Measurements from ENCODE around the gene OR52E1. TPM values are rescaled to one million over a fixed set of nuclear protein-coding genes. Genes with fewer than 3 reads are reported as not detected.

Gene OR52E1
- total and polyA plus RNA-seq, 4 donors, result not detected

DNA sequence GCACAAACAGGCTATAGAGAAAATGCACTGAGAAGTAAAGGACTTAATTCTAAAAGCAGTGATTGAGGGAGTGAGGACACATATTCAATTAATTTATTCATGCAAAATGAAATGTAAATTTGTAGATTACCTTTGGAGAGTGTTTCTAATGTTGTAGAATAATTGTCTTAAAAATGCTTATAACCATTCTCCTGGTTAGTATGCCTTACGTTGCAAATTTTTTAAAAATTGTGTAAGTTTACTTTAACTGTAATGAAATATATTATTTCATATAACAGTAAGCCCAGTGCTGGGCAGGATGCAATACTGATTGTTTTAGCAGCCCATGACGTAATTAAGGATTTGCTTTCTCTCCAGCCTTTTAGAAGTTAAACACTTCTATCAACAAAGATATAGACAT lies 26.6 kb downstream of the OR52E1 start:
- peaks cover 0 to 5% (median 4%) of the 10 kb centered on the region in 4 donors for H3K27me3 ChIP-seq (ENCODE audit: control insufficient read depth in 4 of 4, insufficient read depth in 4 of 4, low read length in 3 of 4)
- H3K27ac ChIP-seq (ENCODE audit: low read depth in 1 of 2, low read length in 2 of 2), result no peak overlapping the region
- H3K4me1 ChIP-seq (ENCODE audit: control insufficient read depth in 4 of 4, insufficient read depth in 4 of 4, low read length in 3 of 4), result no peaks in the 10 kb centered on the region
- H3K36me3 ChIP-seq (ENCODE audit: control insufficient read depth in 4 of 4, insufficient read depth in 3 of 4, low read depth in 1 of 4, low read length in 3 of 4), result no peaks in the 10 kb centered on the region
- TF ChIP-seq RXRA (IDR thresholded peaks at IDR 0.05) (no peak), YY1 (IDR thresholded peaks at IDR 0.05) (no peak), RAD21 (IDR thresholded peaks at IDR 0.05) (no peak), FOXA2 (IDR thresholded peaks at IDR 0.05) (no peak), HNF4A (conservative IDR thresholded peaks at IDR 0.05) (no peak), HNF4G (IDR thresholded peaks at IDR 0.05) (no peak), NR2F2 (IDR thresholded peaks at IDR 0.05) (no peak), SP1 (IDR thresholded peaks at IDR 0.05) (no peak)
- TF ChIP-seq, protein P1, sequence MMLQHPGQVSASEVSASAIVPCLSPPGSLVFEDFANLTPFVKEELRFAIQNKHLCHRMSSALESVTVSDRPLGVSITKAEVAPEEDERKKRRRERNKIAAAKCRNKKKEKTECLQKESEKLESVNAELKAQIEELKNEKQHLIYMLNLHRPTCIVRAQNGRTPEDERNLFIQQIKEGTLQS (IDR thresholded peaks at IDR 0.05), result no peak
- DNase-seq (ENCODE audit: low spot score), result no peak
- WGBS, result 59% methylated on average over 2 of the region's 2 CpGs
- H3K9ac ChIP-seq (ENCODE audit: low read depth in 1 of 2, low read length in 2 of 2), result no peak overlapping the region
- no peak overlapping the region for H3K4me3 ChIP-seq (ENCODE audit: low read depth in 1 of 3, low read length in 3 of 3)
- no peaks in the 10 kb centered on the region for H3K9me3 ChIP-seq (ENCODE audit: control insufficient read depth in 4 of 4, low read length in 3 of 4)

DNA sequence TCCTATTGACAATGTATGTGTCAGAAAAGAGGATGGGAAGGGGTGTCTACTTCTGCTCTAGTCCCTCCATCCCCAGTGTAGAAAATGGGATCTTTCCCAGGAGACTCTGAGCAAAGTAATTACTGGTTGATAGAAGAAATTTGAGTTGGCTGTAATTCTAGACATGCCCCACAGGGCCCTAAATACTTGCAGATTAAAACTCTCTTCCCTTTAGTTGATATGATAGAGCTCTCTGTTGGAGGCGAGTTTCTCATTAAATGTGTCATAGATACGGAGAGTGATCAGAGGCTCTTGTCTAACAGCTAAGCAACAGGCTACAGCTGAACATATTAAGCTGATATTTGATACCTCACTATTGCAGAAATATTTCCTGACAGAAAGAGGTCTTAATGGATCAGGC lies 32.9 kb downstream of the OR52E1 start:
- Histone ChIP-seq H3K4me3 (ENCODE audit: low read depth in 1 of 3, low read length in 3 of 3) (no peak overlapping the region), H3K36me3 (ENCODE audit: control insufficient read depth in 4 of 4, insufficient read depth in 3 of 4, low read depth in 1 of 4, low read length in 3 of 4) (no peaks in the 10 kb centered on the region), H3K9me3 (ENCODE audit: control insufficient read depth in 4 of 4, low read length in 3 of 4) (no peaks in the 10 kb centered on the region), H3K4me1 (ENCODE audit: control insufficient read depth in 4 of 4, insufficient read depth in 4 of 4, low read length in 3 of 4) (no peaks in the 10 kb centered on the region), H3K27me3 (ENCODE audit: control insufficient read depth in 4 of 4, insufficient read depth in 4 of 4, low read length in 3 of 4) (peaks cover 0 to 14% (median 2%) of the 10 kb centered on the region in 4 donors), H3K27ac (ENCODE audit: low read depth in 1 of 2, low read length in 2 of 2) (no peak overlapping the region), H3K9ac (ENCODE audit: low read depth in 1 of 2, low read length in 2 of 2) (no peak overlapping the region)
- DNase-seq (ENCODE audit: low spot score), result no peak
- WGBS, result 59% methylated on average over 2 of the region's 2 CpGs
- TF ChIP-seq TAF1 (conservative IDR thresholded peaks at IDR 0.05), result no peak
- TF ChIP-seq JUND (IDR thresholded peaks at IDR 0.05), result no peak
- TF ChIP-seq, protein P2, sequence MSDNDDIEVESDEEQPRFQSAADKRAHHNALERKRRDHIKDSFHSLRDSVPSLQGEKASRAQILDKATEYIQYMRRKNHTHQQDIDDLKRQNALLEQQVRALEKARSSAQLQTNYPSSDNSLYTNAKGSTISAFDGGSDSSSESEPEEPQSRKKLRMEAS (IDR thresholded peaks at IDR 0.05), result no peak
- TF ChIP-seq, protein P1 (IDR thresholded peaks at IDR 0.05), result no peak
- TF ChIP-seq, protein P3, sequence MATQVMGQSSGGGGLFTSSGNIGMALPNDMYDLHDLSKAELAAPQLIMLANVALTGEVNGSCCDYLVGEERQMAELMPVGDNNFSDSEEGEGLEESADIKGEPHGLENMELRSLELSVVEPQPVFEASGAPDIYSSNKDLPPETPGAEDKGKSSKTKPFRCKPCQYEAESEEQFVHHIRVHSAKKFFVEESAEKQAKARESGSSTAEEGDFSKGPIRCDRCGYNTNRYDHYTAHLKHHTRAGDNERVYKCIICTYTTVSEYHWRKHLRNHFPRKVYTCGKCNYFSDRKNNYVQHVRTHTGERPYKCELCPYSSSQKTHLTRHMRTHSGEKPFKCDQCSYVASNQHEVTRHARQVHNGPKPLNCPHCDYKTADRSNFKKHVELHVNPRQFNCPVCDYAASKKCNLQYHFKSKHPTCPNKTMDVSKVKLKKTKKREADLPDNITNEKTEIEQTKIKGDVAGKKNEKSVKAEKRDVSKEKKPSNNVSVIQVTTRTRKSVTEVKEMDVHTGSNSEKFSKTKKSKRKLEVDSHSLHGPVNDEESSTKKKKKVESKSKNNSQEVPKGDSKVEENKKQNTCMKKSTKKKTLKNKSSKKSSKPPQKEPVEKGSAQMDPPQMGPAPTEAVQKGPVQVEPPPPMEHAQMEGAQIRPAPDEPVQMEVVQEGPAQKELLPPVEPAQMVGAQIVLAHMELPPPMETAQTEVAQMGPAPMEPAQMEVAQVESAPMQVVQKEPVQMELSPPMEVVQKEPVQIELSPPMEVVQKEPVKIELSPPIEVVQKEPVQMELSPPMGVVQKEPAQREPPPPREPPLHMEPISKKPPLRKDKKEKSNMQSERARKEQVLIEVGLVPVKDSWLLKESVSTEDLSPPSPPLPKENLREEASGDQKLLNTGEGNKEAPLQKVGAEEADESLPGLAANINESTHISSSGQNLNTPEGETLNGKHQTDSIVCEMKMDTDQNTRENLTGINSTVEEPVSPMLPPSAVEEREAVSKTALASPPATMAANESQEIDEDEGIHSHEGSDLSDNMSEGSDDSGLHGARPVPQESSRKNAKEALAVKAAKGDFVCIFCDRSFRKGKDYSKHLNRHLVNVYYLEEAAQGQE (IDR thresholded peaks at IDR 0.05), result no peak
- TF ChIP-seq, protein P4, sequence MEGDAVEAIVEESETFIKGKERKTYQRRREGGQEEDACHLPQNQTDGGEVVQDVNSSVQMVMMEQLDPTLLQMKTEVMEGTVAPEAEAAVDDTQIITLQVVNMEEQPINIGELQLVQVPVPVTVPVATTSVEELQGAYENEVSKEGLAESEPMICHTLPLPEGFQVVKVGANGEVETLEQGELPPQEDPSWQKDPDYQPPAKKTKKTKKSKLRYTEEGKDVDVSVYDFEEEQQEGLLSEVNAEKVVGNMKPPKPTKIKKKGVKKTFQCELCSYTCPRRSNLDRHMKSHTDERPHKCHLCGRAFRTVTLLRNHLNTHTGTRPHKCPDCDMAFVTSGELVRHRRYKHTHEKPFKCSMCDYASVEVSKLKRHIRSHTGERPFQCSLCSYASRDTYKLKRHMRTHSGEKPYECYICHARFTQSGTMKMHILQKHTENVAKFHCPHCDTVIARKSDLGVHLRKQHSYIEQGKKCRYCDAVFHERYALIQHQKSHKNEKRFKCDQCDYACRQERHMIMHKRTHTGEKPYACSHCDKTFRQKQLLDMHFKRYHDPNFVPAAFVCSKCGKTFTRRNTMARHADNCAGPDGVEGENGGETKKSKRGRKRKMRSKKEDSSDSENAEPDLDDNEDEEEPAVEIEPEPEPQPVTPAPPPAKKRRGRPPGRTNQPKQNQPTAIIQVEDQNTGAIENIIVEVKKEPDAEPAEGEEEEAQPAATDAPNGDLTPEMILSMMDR (IDR thresholded peaks at IDR 0.05; ENCODE audit: low read depth, low read length, missing input control), result no peak
- TF ChIP-seq FOXA1 (IDR thresholded peaks at IDR 0.05), result no peak
- TF ChIP-seq YY1 (IDR thresholded peaks at IDR 0.05), result no peak
- no peak for TF ChIP-seq SP1 (IDR thresholded peaks at IDR 0.05)
- TF ChIP-seq RAD21 (IDR thresholded peaks at IDR 0.05), result no peak
- TF ChIP-seq FOXA2 (IDR thresholded peaks at IDR 0.05), result no peak
- no peak for TF ChIP-seq NR2F2 (IDR thresholded peaks at IDR 0.05)
- TF ChIP-seq, protein P5, sequence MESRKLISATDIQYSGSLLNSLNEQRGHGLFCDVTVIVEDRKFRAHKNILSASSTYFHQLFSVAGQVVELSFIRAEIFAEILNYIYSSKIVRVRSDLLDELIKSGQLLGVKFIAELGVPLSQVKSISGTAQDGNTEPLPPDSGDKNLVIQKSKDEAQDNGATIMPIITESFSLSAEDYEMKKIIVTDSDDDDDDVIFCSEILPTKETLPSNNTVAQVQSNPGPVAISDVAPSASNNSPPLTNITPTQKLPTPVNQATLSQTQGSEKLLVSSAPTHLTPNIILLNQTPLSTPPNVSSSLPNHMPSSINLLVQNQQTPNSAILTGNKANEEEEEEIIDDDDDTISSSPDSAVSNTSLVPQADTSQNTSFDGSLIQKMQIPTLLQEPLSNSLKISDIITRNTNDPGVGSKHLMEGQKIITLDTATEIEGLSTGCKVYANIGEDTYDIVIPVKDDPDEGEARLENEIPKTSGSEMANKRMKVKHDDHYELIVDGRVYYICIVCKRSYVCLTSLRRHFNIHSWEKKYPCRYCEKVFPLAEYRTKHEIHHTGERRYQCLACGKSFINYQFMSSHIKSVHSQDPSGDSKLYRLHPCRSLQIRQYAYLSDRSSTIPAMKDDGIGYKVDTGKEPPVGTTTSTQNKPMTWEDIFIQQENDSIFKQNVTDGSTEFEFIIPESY (IDR thresholded peaks at IDR 0.05), result no peak
- TF ChIP-seq EGR1 (IDR thresholded peaks at IDR 0.05; ENCODE audit: low read depth in 2 of 2), result no peak
- no peak for TF ChIP-seq HNF4A (conservative IDR thresholded peaks at IDR 0.05)
- no peak for TF ChIP-seq HNF4G (IDR thresholded peaks at IDR 0.05)
- TF ChIP-seq RXRA (IDR thresholded peaks at IDR 0.05), result no peak
